Stimulated activated CD4-positive, alpha-beta T cell treated with anti-CD3 and anti-CD28 coated beads, TNF-alpha, amount 100 ng/mL, for 48 hours (primary cell): ENCODE measurements around the gene PRKG1.
"Not testable (repeated sequence)": the region's sequence is repeated elsewhere in the genome, so short reads cannot be mapped to it uniquely, and the experiment has no call there.

Source experiments
- DNase-seq, 3 donors: peaks; one replicate each; pipeline ENCODE4 v3.0.0-alpha.2; 2020; ENCODE audit warnings: low read depth in 3 of 3

PRKG1 gene

DNA sequence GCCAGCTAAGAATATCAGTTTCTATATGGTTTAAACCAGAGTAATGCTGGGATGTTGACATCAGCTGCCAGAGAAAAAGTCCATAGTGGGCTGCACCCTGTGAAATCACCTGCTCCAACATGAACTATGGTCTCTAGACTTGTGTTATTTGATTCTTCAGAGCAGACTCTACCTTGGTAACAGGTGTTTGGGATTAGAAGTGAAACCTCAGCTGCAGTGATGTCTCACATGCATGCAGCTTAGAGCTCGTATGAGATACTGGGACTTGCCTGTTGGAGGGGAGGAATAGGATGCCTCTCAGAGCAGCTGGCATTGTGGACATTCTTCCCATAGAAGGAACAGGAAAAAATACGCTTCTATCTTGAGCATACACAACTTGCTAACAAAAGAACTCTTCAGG is 912.2 kb downstream of the PRKG1 start:
- DNase-seq, result no peak

DNA sequence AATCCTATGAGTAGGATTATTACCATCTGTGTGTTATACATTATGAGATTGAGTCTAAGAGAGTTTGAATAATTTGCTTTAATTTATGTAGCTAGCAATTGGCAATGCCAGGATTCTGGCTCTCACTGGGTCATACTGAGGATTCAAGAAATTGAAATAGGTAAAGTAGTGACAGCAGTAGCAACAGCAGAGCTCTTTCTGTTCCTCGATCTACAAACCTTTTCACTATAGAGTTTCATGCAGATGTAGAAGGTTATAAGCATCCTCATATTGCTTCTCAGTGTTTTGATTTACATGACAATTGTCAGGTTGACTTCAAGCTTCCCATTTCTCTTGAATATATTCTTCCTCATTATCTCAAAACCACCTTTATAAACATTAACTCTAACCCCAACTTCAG is 919.2 kb downstream of the PRKG1 start:
- DNase-seq, result no peak

DNA sequence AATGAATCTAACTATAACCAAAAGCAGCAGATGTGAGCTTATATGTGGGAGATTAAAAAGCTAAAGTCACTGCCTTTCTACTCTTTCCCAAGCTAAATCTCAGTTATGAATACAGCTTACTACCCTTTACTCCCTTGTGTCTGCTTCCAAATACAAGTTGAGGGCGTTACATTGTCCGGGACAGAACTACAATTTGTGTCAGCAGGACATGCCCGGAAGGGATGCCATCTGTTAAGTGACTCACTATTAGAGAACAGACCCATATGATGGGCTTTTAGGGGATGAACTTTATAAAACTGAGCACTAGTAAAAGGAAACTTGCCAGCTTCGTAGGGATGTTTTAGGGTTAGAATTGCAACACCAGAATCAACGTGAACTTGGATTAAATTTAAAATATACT is 924.8 kb downstream of the PRKG1 start:
- DNase-seq, result no peak

DNA sequence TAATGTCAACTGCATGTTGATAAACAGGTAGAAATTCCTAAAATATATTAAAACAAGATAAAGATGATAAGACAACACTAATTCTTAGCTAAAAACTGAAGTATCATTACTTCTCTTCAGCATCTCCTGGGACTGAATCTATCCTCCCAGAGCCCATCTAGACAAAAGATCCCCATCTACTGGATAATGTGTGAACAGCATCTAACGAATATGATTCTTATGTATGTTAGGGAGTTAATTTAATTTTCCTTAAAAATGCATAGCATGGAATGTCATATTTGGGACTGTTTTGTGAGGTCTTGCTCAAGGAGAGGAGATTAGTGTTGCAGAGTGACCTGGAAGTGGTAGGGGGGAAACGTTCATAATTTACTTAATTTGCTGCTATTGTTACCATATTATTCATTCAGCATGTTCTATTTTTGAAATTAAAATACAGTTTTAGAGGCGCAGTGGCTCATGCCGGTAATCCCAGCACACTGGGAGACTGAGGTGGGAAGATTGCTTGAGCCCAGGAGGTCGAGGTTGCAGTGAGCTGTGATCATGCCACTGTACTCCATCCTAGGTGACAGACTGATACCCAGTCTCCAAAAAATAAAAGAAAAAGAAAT is 930.2 kb downstream of the PRKG1 start:
- no peak for DNase-seq

DNA sequence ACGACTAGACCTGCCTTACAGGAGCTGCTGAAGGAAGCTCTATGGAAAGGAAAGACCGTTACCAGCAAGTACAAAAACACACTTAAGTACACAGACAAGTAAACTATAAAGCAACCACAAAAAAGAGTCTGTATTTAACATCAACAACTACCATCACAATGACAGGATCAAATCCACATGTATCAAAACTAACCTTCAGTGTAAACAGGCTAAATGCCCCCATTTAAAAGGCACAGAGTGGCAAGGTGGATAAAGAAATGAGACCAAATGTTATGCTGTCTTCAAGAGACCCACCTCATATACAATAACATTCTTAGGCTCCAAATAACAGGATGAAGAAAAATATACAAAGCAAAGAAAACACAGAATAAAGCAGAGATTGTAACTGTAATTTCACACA is 932.8 kb downstream of the PRKG1 start:
- no peak for DNase-seq

DNA sequence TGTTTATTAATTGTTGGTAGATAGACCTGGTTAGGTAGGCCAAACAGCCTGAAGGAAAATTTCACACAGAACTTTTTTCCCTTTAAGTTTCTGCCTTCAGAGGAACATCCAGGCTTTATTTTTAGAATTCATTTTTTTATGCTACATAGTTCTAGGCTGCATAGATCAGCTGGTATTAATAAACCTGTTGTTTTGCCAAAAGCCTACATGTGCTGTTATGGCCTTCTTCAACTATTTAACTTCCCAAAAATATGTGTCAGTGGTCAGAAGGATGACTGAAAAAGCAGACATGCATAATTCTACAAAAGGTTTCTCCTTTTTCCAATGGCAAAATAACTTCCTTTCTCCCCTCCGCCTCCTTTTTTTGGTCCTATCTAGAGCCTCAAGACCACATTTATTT is 936.8 kb downstream of the PRKG1 start:
- DNase-seq, result no peak

DNA sequence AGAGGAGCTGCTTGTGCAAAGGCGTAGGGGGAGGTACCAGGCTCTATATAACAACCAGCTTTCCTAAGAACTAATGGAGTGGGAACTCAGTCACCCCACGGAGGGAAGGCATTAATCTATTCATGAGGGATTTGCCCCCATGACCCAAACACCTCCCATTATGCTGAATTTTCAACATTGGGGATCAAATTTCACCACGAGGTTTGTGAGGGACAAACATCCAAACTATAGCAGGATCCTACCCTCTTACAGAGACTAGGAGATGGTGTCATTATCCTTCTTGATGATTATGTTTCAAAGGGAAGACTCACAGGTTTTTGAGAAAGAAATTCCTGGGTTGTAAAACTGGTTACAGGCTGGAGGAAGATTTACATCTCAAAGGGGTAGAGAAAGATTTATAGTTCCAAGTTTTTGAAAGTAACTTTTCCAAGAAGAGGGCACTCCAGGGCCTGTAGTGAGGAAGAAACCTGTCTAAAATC is 944.8 kb downstream of the PRKG1 start:
- no peak for DNase-seq

DNA sequence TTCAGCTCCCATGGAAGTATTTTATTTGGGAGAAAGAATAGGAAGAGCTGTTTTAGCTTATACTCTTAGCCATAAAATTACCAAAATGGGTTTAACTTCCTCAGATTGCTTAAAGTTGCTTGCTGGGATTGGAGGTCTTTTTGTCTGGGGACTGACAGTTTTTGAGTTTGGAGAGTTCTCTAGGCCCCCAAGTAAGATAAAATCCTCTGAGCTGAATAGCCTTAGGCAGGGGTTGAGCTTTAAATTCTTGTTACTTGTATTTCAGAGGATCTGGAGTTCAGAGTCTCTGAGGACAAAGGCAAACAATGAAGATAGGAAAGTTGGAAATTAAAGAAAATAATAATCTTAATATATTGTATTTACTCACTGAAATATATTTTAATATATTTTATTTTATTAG is 945.4 kb downstream of the PRKG1 start:
- no peak for DNase-seq

DNA sequence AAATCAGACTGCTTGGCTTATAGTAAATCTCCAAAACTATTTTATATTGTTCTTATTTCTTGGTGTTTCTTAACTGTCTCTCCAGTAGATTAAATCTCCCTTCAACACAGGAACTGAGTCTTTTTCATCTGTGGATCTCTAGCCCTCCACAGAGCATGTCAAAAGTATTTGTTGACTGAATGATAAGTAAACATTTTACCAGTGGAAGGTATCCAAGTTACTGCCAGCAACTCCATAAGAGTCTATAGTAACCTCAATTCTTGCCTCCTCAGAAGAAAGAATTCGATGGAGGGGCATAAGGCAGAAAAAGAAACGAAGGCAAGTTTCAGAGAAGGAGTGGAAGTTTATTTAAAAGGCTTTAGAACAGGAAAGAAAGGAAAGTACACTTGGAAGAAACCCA is 945.9 kb downstream of the PRKG1 start:
- DNase-seq, result no peak

DNA sequence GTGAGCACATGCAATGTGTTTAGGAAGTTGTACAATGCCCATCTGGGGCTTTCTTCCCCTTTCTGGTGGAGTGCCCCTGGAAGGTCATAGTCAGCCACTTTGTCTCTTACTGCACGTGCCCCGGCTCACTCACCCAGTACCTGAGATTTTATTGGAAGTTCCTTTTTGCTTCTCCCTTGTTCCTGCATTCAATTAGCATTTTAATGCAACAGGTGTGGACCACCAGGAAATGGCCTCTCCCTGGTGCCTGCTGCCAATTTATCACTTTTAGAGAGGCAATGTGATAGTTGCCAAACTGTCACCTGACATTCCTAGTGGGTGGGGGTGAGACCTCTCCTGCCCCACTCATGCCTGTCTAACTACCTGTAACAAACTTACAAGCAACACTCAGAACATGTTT is 946.4 kb downstream of the PRKG1 start:
- DNase-seq, result no peak

DNA sequence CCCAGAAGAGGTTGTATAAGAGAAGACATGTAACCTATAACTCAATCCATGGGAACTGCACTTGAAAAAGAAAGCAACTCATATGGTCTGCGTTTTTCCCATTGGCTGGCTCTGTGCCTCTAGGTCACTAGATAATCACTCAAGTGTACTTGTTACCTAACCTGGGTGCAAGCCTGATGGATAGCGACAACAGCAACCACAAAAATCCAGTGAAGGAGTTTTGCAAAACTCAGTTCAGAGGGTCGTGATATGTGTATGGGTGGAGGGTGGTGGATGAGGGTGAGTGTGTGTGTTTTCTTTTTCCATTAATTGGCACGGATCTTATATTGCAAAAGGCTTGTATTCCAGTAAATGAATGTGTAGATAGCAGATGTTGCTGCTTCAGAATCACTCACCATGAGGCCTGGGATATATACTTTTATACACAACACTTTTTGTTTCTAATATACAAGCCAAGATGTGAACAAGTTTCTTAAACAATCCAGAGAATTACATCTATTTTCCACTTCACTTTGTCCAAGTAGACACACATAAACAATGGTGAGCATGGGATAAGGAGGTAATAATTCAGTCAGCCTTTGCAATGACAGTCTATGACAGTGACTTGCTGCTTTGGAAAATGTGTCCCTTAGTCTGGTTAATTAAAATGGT is 952.9 kb downstream of the PRKG1 start:
- no peak for DNase-seq

DNA sequence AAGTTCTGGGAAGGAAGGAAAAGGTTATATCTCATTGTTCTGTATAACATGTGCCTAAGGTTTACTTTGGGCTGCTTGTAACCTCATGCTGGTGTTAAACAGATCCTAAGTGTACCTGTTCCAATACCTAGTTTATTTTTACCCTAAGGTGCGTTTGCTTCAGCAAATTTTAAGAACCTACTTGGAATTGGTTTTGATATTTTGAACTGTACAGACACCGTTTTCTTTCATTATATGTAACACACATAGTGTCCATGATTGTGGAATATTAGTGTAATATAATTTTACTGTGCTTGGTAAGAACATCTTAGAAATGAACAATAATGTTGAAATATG is 954.2 kb downstream of the PRKG1 start:
- no peak for DNase-seq

DNA sequence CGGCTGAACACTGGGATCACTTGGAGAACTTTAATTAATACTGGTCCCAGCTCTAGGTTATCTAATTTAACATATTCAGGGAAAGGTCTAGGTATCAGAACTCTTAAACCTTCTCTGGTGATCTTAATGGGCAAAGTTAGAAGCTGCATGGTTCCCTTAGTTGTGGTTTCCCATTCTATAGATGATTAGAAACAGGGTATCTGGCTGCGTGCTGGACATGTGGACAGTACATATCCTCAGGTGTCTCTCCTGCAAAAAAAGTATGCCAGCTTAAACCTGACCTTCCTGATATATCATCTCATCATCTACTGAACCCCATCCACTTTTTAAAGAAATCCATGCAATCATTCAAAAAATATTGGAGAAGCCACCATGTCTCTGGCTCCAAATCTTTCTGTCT is 955.3 kb downstream of the PRKG1 start:
- no peak for DNase-seq

DNA sequence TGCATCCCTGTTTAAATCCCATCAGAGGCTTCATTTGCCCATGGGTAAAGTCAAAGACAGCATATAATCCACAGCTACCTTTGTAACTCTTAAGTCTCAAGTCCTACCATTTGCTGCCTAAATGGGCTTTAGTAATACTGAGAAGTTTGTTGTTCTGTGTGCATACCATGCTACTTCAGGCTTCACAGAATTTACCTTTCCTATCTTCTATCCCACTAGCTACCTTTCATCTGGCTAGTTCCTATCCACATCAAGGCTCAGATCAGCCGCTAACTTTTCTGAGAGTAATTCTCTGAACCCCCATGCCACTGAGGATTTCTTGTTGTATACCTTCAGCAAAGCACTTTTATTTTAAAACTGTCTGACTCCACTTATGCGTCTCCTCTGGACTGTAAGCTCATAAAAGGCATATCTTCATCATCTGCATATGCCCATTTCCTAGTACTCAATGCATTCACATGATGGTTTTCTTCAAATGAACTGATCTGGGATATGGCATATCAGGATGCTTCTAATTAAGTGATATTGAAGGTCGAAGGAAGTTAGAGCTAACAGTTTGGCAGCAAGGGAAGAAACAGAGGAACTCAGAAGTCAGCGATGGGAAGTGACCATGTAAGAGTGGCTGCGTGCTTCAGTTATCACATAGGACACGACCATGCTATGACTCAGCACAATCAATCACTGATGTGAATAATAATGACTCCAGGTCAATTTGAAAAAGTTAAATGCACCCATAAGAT is 955.9 kb downstream of the PRKG1 start:
- DNase-seq, result no peak

DNA sequence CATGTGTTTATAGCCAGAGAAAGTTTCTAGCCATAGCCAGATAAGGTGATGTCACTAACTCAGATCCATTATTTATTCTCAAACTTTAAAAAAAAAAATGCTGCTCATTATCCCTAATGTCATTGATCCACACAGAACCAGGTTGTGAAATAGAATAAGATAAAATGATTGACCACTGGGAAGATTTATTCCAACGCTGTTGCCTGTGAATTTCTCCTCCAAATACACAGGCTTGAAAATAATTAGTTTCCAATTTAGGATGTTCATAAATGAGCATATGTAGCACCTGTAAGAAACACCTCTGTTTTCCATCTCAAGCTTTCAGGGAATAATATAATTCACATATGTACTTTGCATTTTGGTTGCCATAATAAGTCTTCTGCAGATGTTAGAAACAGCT is 956.7 kb downstream of the PRKG1 start:
- DNase-seq, result no peak

DNA sequence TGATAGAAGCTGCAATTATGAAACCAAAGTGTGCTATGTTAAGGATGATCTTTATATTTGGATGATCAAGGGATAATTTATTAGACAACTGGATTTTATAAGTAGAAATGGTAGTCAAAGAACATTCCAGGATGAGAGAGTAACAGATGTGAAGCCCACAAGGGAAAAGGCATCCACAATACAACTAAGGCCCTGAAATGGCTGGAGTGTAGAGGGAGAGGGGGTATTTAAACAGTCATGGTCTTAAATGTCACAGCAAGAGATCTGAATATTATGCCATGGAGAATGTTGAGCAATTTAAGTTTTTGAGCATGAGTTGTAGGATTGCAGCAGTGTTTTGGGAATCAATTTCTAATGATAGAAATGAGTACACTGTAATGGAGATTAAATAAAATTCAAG is 957.5 kb downstream of the PRKG1 start:
- DNase-seq, result no peak

DNA sequence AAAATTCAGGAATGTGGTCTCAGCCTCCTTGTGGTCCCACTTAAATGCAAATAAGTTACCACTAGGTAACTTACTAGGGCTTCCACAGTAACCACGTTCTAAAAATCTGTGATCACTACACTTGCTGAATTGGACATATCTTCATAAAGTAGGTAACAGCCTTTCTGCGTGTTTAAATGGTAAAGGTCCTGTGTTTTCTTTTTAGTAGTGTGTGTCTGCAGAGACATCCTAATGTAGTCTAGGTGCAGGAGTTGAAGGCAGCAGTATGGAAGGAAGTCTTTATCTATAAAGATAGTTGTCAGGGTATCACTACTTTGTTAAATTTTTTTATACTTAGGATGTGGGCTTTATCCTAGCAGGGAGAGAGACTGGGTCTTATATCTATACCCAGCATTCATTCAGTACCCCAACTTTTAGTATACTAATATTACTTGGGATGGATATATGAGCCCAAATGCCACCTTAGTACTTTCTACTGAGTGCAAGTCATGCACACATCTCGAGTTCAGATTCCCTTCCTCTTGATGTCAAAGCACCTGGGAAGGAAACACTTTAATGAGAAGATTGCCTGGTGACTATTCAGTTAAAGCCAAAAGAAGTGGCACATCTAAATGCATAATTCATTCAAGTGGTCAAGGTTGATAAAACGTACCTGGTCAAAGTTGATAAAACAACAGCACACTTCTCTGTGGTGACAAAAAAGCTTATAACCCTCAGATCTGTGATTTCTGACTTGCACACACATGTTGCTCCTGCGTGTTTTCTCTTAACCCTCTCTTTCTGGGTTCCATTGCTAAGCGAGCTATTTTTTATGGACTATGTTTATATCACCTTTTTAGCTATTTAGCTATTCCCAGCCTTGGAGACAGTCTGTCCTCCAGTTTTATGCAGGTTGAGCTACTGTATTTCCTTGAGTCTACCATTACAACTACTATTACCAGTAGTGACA is 958.7 kb downstream of the PRKG1 start:
- DNase-seq, result no peak

DNA sequence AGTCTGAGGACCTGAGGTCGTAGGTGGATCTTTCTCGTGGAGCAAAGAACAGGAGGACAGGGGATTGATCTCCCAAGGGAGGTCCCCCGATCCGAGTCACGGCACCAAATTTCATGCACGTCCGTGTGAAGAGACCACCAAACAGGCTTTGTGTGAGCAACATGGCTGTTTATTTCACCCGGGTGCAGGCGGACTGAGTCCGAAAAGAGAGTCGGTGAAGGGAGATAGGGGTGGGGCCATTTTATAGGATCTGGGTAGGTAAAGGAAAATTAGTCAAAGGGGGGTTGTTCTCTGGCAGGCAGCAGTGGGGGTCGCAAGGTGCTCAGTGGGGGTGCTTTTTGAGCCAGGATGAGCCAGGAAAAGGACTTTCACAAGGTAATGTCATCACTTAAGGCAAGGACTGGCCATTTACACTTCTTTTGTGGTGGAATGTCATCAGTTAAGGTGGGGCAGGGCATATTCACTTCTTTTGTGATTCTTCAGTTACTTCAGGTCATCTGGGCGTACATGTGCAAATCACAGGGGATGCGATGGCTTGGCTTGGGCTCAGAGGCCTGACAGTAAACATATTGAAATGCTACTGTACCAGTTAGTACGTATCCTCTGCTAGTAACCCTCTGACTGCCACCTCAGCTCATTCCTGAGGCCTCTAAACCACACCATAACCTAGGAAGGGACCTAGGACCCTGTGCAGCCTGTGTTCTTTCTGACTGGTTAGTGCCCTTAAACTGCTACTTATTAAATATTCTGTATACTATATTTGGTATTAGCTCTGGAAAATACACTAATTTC is 964.9 kb downstream of the PRKG1 start:
- not testable (repeated sequence) for DNase-seq

DNA sequence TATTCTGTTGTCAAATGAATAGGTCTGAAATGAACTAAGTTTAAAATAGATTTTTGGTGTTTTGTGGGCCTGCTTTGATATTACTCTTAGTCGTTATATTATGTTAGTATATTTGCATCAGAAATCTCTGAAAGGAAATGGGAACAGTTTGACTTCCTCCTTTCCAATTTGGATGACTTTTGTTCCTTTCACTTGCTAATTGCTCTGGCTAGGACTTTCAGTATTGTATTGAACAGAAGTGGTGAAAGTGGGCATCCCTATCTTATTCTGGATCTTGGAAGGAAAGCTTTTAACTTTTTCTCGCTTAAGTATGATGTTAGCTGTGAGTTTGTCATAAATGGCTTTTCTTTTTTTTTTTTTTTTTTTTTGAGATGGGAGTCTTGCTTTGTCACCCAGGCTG is 966.2 kb downstream of the PRKG1 start:
- DNase-seq, result no peak

DNA sequence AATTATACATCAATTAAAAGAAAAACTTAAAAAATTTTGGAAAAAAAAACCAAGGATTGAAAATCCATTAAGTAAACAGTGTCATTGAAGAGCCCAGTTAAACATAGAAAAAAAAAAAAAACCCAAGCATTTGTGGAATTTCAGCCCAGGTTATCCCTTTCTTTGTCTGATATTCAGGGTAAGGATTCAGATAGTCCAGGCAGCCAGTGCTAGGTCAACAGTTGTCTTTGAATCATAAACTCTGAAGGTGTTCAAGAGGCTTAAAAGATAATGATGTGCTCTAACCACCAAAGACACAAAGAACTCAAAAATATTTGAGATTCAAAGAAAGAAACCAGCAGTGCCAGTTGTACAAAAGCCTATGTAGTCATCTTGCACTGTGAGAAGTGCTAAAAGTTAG is 969.5 kb downstream of the PRKG1 start:
- no peak for DNase-seq

DNA sequence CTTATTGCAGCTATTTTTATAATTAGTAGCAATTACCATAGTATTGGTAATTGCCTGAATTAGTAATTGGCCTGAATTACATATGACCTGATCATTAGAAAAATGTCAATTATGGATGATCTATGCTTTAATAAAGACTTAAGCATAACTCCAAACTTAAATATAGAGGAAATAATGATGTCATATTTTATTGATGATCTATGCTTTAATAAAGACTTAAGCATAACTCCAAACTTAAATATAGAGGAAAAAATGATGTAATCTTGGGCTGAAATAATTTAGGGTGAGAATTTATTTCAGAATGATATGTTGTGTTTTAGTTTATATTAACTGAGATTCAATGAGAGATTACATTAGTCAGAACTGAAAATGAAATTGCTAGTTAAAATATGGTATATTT is 973.8 kb downstream of the PRKG1 start:
- DNase-seq, result no peak
